PC-9 (cell line): ENCODE data around the gene CCR7. TPM values are rescaled to one million over a fixed set of nuclear protein-coding genes. Genes with fewer than 3 reads are reported as not detected.

Experiments
- BruUV-seq: library from RNA; stranded (reverse); fragments of 400-500 nt; replicated peaks from 2 replicates; lab custom pipeline; 2021; lab: Mats Ljungman, UMichigan
- CTCF ChIA-PET: fragments of 300-600 bp; sonication (Branson Sonifier 250); formaldehyde crosslinking; loops from one replicate; lab custom pipeline; 2022; ENCODE audit warnings: antibody characterized with exemption; lab: Charles Lee
- POLR2A ChIA-PET: fragments of 300-600 bp; sonication (Branson Sonifier 250); formaldehyde crosslinking; loops from one replicate; lab custom pipeline; 2022; ENCODE audit warnings: antibody characterized with exemption; ENCODE audit not compliant: unreplicated experiment; lab: Charles Lee
- DNase-seq, 2 experiments: peaks; one replicate each; pipeline versions ENCODE4 v3.0.0 to v3.0.0-alpha.2; 2015 to 2022; ENCODE audit warnings: mixed read lengths in 1 of 2
- H2AFZ ChIP-seq: fragments of 200-600 bp; sonication (generic); 2 replicates; pipeline ENCODE4 v1.8.1; 2017; ENCODE audit warnings: antibody characterized with exemption
- H3F3A ChIP-seq: fragments of 200-600 bp; sonication (generic); 2 replicates; pipeline ENCODE4 v1.8.1; 2017; ENCODE audit warnings: antibody characterized with exemption, mild to moderate bottlenecking, low read depth; ENCODE audit not compliant: insufficient read depth
- H3K27ac ChIP-seq: fragments of 200-600 bp; sonication (generic); 2 replicates; pipeline ENCODE4 v1.6.1; 2016; ENCODE audit warnings: mixed run types
- H3K27me3 ChIP-seq: fragments of 200-600 bp; sonication (generic); 2 replicates; pipeline ENCODE4 v1.6.1; 2016; ENCODE audit warnings: low read depth, mixed run types; ENCODE audit not compliant: insufficient read depth
- H3K36me3 ChIP-seq: fragments of 200-600 bp; sonication (generic); 2 replicates; pipeline ENCODE4 v1.6.1; 2016; ENCODE audit warnings: low read depth, mixed run types
- H3K4me1 ChIP-seq: fragments of 200-600 bp; sonication (generic); replicated peaks from 2 replicates; pipeline ENCODE4 v1.6.1; 2016; ENCODE audit warnings: mixed run types; ENCODE audit not compliant: insufficient read depth
- H3K4me2 ChIP-seq: fragments of 200-600 bp; sonication (generic); 2 replicates; pipeline ENCODE4 v1.6.1; 2017; ENCODE audit warnings: mixed run types
- H3K4me3 ChIP-seq: fragments of 200-600 bp; sonication (generic); 2 replicates; pipeline ENCODE4 v1.6.1; 2016; ENCODE audit warnings: mixed run types
- H3K79me2 ChIP-seq: fragments of 200-600 bp; sonication (generic); 2 replicates; pipeline ENCODE4 v1.6.1; 2017; ENCODE audit warnings: low read depth, mixed run types
- H3K9me2 ChIP-seq: fragments of 200-600 bp; sonication (generic); 2 replicates; pipeline ENCODE4 v1.8.1; 2017; ENCODE audit warnings: mild to moderate bottlenecking; ENCODE audit not compliant: insufficient read depth
- H3K9me3 ChIP-seq: fragments of 200-600 bp; sonication (generic); 2 replicates; pipeline ENCODE4 v1.8.1; 2016; ENCODE audit warnings: low read depth; ENCODE audit not compliant: insufficient read depth
- H4K20me1 ChIP-seq: fragments of 200-600 bp; sonication (generic); 2 replicates; pipeline ENCODE4 v1.8.1; 2017; ENCODE audit not compliant: insufficient read depth
- EZH2 ChIP-seq: fragments of 200-600 bp; sonication (generic); IDR thresholded peaks from 2 replicates; pipeline ENCODE4 v1.8.0; 2017; ENCODE audit warnings: antibody characterized with exemption, low read depth
- intact Hi-C: fragments of 100-400 bp; cut with micrococcal nuclease; formaldehyde crosslinking; loops from one replicate; pipeline ENCODE4 v1.10.0; 2022; ENCODE audit not compliant: unreplicated experiment
- total RNA-seq: library from RNA; stranded (reverse); gene quantifications from 2 replicates; pipeline ENCODE4 v1.2.3, GENCODE V29; 2021
- TF ChIP-seq, protein P1 (sequence below): fragments of 200-600 bp; sonication (generic); conservative IDR thresholded peaks from 2 replicates; pipeline ENCODE4 v1.6.1; 2017; ENCODE audit warnings: mixed run types, antibody characterized with exemption, mild to moderate bottlenecking, moderate library complexity

Gene CCR7
- total RNA-seq, 1 experiment from 2014 or later, result not detected

DNA sequence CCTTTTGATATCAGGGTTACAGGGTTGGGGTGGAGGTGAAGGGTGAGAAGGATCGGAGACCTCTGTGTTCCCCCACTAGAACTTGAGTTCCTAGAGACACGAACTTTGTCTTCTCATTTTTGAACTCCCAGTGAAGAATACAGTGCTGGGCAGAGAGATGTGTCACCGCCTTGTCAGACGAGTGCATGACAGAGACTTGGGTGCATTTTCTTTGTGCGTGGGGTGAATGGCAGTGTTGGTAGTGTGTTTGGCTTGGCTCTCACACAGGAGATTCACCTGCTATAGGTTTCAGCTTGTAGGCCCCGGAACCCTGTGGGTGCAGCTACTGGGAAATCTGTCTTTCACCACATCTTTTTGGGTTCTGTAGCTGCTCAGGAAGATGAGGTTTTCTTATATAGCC, 40.0 kb upstream of the CCR7 start:
- Histone ChIP-seq H4K20me1 (no peaks in the 10 kb centered on the region), H2AFZ (no peak overlapping the region), H3K4me3 (no peak overlapping the region), H3K79me2 (no peaks in the 10 kb centered on the region), H3K9me3 (no peaks in the 10 kb centered on the region), H3K9me2 (no peaks in the 10 kb centered on the region), H3F3A (peaks cover 4% of the 10 kb centered on the region; the same call in 1 of the 2 replicates), H3K4me1 (peaks cover 31% of the 10 kb centered on the region), H3K4me2 (no peak overlapping the region), H3K27ac (no peak overlapping the region), H3K27me3 (no peaks in the 10 kb centered on the region), H3K36me3 (no peaks in the 10 kb centered on the region)
- intact Hi-C loops, result no loop called here
- ChIA-PET CTCF (no interaction called here), POLR2A (no interaction called here)
- no TSS peak for BruUV-seq
- DNase-seq, result no peak
- no peak for TF ChIP-seq EZH2
- TF ChIP-seq, protein P1, sequence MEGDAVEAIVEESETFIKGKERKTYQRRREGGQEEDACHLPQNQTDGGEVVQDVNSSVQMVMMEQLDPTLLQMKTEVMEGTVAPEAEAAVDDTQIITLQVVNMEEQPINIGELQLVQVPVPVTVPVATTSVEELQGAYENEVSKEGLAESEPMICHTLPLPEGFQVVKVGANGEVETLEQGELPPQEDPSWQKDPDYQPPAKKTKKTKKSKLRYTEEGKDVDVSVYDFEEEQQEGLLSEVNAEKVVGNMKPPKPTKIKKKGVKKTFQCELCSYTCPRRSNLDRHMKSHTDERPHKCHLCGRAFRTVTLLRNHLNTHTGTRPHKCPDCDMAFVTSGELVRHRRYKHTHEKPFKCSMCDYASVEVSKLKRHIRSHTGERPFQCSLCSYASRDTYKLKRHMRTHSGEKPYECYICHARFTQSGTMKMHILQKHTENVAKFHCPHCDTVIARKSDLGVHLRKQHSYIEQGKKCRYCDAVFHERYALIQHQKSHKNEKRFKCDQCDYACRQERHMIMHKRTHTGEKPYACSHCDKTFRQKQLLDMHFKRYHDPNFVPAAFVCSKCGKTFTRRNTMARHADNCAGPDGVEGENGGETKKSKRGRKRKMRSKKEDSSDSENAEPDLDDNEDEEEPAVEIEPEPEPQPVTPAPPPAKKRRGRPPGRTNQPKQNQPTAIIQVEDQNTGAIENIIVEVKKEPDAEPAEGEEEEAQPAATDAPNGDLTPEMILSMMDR, result no peak

DNA sequence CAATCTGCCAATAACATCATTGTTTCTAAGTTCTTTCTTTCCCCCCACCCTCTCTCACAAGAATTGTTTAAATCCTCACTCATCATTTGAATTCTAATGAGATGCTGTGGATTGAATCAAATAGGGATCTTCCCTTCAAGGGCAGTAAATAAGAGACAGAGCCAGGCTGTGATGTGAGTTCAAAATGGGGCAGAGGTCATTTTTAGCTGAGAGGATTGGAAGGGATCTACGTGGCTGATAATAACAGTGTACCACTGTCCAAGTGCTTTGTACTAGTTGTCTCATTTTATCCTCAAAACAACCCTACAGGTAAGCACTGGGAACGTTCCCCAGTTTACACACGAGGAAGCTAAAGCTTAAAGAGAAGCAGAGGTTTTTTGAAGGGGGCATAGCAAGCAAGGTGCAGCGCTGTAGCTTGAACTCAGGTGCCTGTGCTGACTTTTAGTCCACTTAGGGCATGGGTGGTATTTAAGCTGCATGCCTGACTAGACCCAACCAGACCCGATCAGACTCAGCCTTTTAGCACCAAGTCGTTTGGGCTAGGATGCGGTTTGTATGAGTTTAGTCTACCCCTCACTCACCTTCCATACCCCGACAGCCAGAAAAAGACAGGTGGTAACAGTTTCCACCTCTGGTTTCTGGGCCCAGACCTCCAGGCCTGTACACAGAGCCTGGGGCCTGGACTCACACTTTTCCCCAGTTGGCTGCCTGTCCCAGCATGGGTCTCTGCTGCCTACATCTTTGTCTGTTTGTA, 39.2 kb upstream of the CCR7 start:
- Histone ChIP-seq H4K20me1 (no peaks in the 10 kb centered on the region), H3K79me2 (no peaks in the 10 kb centered on the region), H2AFZ (no peak overlapping the region), H3F3A (peaks cover 4% of the 10 kb centered on the region; the same call in 1 of the 2 replicates), H3K4me3 (no peak overlapping the region), H3K4me1 (peaks cover 31% of the 10 kb centered on the region), H3K9me3 (no peaks in the 10 kb centered on the region), H3K27ac (no peak overlapping the region), H3K9me2 (no peaks in the 10 kb centered on the region), H3K36me3 (no peaks in the 10 kb centered on the region), H3K27me3 (no peaks in the 10 kb centered on the region), H3K4me2 (no peak overlapping the region)
- no peak for TF ChIP-seq EZH2
- TF ChIP-seq, protein P1, result no peak
- BruUV-seq, result no TSS peak
- ChIA-PET CTCF (no interaction called here), POLR2A (no interaction called here)
- no peak for DNase-seq
- intact Hi-C loops, result no loop called here

DNA sequence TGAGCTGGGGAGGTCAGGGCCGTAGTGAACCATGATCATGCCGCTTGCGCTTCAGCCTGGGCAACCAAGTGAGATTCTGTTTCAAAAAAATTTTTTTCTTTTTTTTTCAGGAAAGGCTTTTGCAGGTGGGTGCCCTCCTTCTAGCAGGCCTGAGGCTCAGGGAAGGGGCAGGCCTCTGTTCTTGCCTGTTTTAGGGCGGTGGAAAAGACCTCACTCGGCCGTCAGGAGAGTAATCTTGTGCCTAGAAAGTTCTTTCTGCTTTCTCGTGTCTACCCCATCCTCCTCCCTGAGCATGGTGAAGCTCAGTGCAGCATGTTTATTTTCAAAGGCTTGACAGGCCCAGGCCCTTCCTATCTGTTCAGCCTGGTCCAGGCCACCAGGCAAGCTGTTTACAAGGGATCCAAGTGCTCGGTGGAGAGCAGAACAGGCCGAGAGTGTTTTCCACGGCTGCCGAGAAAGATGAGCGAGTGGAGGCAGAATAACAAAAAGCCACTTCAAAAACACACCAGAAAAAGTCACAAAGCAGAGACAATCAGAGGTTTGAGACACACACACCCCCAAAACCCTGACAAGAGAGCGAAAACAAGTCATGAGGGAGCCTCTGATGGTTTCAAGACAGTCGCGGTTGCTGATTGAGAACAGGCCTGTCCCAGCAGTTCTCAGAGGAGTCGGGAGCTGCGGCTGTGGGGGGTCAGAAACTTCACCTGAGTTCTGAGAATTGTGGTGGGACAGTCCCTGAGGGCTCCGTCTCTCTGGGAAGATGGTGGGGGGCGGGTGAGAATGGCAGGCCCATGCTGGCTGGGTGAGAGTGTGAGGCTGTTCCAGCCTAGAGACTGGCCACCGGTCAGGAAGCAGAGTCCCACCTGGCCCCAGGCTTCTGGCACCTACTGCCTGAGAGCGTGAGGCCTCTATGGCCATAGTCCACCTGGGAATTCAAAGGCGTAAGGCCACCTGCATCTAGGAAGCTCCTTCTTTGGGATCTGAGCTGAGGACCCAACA, 37.5 kb upstream of the CCR7 start:
- Histone ChIP-seq H3K9me2 (no peaks in the 10 kb centered on the region), H3K79me2 (no peaks in the 10 kb centered on the region), H3K4me1 (peaks cover 28% of the 10 kb centered on the region), H2AFZ (no peak overlapping the region), H3F3A (peaks cover 4% of the 10 kb centered on the region; the same call in 1 of the 2 replicates), H3K27ac (no peak overlapping the region), H3K9me3 (no peaks in the 10 kb centered on the region), H3K4me2 (no peak overlapping the region), H4K20me1 (no peaks in the 10 kb centered on the region), H3K27me3 (no peaks in the 10 kb centered on the region), H3K4me3 (no peak overlapping the region), H3K36me3 (no peaks in the 10 kb centered on the region)
- no peak for DNase-seq
- CTCF ChIA-PET, result no interaction called here
- no peak for TF ChIP-seq EZH2
- TF ChIP-seq, protein P1, result no peak
- BruUV-seq, result no TSS peak
- intact Hi-C loops, result no loop called here
- POLR2A ChIA-PET, result no interaction called here
